ENCODE data around the gene BCL7C. TPM values are rescaled to one million over a fixed set of nuclear protein-coding genes. Genes with fewer than 3 reads are reported as not detected.

Gene BCL7C
- total and polyA plus RNA-seq, 2 of the 13 experiments (the other 11 are each of a cell fraction or from before 2014, with no cell fraction given), result 17.7 to 33.8 TPM

DNA sequence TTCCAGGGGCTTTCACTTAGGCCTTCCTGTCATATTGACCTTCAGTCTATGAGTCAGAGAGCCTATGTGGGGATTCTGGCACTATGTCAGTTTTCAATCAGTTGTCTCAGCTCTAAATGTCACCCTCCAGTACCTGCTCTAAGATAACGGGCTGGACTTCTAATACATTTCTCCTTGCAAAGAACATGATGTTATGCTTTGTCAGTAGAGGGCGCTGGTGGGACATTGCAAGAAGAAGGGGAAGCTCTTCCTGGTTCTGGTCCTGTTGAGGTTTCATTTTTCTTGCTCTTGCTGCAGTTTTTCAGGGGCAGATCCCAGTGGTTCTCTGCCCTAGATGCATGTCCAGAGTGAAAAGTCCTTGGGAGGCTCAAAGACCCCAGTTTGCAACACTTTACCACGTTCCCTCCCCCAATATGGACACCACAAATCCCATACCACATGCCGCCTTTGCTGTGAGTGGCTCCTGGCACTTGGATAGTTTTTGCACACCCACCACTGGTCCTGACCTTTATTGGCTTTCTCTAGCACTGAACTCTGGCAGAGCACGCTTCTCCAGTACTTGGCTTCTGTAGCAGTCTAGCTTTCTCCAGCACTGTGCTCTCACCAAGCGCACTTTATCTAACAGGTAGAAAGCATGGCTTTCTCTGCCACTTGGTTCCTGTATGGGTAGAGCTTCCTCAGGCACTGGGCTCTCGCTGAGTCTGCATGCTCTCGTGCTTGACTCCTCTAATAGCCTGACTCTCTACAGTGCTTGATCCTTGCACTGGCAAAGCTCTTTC is 49.0 kb downstream of the BCL7C start (continued):
- TF ChIP-seq, protein P1, sequence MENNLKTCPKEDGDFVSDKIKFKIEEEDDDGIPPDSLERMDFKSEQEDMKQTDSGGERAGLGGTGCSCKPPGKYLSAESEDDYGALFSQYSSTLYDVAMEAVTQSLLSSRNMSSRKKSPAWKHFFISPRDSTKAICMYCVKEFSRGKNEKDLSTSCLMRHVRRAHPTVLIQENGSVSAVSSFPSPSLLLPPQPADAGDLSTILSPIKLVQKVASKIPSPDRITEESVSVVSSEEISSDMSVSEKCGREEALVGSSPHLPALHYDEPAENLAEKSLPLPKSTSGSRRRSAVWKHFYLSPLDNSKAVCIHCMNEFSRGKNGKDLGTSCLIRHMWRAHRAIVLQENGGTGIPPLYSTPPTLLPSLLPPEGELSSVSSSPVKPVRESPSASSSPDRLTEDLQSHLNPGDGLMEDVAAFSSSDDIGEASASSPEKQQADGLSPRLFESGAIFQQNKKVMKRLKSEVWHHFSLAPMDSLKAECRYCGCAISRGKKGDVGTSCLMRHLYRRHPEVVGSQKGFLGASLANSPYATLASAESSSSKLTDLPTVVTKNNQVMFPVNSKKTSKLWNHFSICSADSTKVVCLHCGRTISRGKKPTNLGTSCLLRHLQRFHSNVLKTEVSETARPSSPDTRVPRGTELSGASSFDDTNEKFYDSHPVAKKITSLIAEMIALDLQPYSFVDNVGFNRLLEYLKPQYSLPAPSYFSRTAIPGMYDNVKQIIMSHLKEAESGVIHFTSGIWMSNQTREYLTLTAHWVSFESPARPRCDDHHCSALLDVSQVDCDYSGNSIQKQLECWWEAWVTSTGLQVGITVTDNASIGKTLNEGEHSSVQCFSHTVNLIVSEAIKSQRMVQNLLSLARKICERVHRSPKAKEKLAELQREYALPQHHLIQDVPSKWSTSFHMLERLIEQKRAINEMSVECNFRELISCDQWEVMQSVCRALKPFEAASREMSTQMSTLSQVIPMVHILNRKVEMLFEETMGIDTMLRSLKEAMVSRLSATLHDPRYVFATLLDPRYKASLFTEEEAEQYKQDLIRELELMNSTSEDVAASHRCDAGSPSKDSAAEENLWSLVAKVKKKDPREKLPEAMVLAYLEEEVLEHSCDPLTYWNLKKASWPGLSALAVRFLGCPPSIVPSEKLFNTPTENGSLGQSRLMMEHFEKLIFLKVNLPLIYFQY (CRISPR knock-in tag; IDR thresholded peaks at IDR 0.05; ENCODE audit: borderline replicate concordance), result peak; percentile 29; the same call in 1 of the 2 replicates
- peak; percentile 91 for TF ChIP-seq FOSL2 (CRISPR knock-in tag; IDR thresholded peaks at IDR 0.05)
- TF ChIP-seq, protein P2, sequence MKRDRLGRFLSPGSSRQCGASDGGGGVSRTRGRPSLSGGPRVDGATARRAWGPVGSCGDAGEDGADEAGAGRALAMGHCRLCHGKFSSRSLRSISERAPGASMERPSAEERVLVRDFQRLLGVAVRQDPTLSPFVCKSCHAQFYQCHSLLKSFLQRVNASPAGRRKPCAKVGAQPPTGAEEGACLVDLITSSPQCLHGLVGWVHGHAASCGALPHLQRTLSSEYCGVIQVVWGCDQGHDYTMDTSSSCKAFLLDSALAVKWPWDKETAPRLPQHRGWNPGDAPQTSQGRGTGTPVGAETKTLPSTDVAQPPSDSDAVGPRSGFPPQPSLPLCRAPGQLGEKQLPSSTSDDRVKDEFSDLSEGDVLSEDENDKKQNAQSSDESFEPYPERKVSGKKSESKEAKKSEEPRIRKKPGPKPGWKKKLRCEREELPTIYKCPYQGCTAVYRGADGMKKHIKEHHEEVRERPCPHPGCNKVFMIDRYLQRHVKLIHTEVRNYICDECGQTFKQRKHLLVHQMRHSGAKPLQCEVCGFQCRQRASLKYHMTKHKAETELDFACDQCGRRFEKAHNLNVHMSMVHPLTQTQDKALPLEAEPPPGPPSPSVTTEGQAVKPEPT (CRISPR knock-in tag; IDR thresholded peaks at IDR 0.05; ENCODE audit: low read depth), result no peak
- no peak for TF ChIP-seq PRMT3 (CRISPR knock-in tag; IDR thresholded peaks at IDR 0.05; ENCODE audit: borderline replicate concordance, low read depth)
- TF ChIP-seq ZBTB1 (CRISPR knock-in tag; IDR thresholded peaks at IDR 0.05; ENCODE audit: borderline replicate concordance), result no peak
- no peak for TF ChIP-seq ARNT (IDR thresholded peaks at IDR 0.05)
- peak; percentile 33; the same call in 1 of the 2 replicates for TF ChIP-seq MEF2D (CRISPR knock-in tag; IDR thresholded peaks at IDR 0.05)
- TF ChIP-seq, protein P3, sequence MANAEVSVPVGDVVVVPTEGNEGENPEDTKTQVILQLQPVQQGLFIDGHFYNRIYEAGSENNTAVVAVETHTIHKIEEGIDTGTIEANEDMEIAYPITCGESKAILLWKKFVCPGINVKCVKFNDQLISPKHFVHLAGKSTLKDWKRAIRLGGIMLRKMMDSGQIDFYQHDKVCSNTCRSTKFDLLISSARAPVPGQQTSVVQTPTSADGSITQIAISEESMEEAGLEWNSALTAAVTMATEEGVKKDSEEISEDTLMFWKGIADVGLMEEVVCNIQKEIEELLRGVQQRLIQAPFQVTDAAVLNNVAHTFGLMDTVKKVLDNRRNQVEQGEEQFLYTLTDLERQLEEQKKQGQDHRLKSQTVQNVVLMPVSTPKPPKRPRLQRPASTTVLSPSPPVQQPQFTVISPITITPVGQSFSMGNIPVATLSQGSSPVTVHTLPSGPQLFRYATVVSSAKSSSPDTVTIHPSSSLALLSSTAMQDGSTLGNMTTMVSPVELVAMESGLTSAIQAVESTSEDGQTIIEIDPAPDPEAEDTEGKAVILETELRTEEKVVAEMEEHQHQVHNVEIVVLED (CRISPR knock-in tag; IDR thresholded peaks at IDR 0.05; ENCODE audit: borderline replicate concordance), result peak; percentile 56
- no peak for TF ChIP-seq MBNL3 (CRISPR knock-in tag; conservative IDR thresholded peaks at IDR 0.05)
- peak; percentile 87 for TF ChIP-seq IRF2 (CRISPR knock-in tag; IDR thresholded peaks at IDR 0.05)
- TF ChIP-seq, protein P4, sequence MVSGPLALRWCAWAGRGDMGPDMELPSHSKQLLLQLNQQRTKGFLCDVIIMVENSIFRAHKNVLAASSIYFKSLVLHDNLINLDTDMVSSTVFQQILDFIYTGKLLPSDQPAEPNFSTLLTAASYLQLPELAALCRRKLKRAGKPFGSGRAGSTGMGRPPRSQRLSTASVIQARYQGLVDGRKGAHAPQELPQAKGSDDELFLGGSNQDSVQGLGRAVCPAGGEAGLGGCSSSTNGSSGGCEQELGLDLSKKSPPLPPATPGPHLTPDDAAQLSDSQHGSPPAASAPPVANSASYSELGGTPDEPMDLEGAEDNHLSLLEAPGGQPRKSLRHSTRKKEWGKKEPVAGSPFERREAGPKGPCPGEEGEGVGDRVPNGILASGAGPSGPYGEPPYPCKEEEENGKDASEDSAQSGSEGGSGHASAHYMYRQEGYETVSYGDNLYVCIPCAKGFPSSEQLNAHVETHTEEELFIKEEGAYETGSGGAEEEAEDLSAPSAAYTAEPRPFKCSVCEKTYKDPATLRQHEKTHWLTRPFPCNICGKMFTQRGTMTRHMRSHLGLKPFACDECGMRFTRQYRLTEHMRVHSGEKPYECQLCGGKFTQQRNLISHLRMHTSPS (CRISPR knock-in tag; IDR thresholded peaks at IDR 0.05; ENCODE audit: low read depth), result 0 out of 2 replicates have a peak, but pooled peaks have one; percentile 43
- TF ChIP-seq, protein P5, sequence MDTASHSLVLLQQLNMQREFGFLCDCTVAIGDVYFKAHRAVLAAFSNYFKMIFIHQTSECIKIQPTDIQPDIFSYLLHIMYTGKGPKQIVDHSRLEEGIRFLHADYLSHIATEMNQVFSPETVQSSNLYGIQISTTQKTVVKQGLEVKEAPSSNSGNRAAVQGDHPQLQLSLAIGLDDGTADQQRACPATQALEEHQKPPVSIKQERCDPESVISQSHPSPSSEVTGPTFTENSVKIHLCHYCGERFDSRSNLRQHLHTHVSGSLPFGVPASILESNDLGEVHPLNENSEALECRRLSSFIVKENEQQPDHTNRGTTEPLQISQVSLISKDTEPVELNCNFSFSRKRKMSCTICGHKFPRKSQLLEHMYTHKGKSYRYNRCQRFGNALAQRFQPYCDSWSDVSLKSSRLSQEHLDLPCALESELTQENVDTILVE (CRISPR knock-in tag; IDR thresholded peaks at IDR 0.05), result peak; percentile 68
- no peak; the same call in 1 of the 2 replicates for TF ChIP-seq ZNF44 (CRISPR knock-in tag; IDR thresholded peaks at IDR 0.05)
- TF ChIP-seq SIX1 (CRISPR knock-in tag; IDR thresholded peaks at IDR 0.05; ENCODE audit: borderline replicate concordance), result no peak
- TF ChIP-seq, protein P6, sequence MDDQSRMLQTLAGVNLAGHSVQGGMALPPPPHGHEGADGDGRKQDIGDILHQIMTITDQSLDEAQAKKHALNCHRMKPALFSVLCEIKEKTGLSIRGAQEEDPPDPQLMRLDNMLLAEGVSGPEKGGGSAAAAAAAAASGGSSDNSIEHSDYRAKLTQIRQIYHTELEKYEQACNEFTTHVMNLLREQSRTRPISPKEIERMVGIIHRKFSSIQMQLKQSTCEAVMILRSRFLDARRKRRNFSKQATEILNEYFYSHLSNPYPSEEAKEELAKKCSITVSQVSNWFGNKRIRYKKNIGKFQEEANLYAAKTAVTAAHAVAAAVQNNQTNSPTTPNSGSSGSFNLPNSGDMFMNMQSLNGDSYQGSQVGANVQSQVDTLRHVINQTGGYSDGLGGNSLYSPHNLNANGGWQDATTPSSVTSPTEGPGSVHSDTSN (CRISPR knock-in tag; IDR thresholded peaks at IDR 0.05; ENCODE audit: borderline replicate concordance), result no peak
- TF ChIP-seq ZNF333 (CRISPR knock-in tag; IDR thresholded peaks at IDR 0.05; ENCODE audit: borderline replicate concordance), result no peak

All from HepG2 (cell line).